Measurements from ENCODE around the gene KIF26B.

GRCh38 chr1:245179706-245180105, 24.9 kb downstream of the KIF26B start:
- TF ChIP-seq EZH2 (IDR thresholded peaks at IDR 0.05; ENCODE audit: insufficient read depth, poor library complexity, severe bottlenecking) (no peak), EZH2phosphoT487 (IDR thresholded peaks at IDR 0.05; ENCODE audit: insufficient read depth, low read depth) (no peak)

All from GM23248 (cell line).